CD4-positive, alpha-beta T cell treated with Interleukin-21 for 1 hour (primary cell): Measurements from ENCODE around the gene ZNF391.
"Not testable (repeated sequence)": the region's sequence is repeated elsewhere in the genome, so short reads cannot be mapped to it uniquely, and the experiment has no call there.

Experiments used
- DNase-seq: peaks from one replicate; pipeline ENCODE4 v3.0.0-alpha.2; 2020

ZNF391 gene

GRCh38 chr6:27388293-27389197, at the start of gene ZNF391:
Gene ZNF391, plus strand, starts transcription at chr6:27388759. Its CDS starts 11,612 bp downstream, at chr6:27400371.
- peak; percentile 75 for DNase-seq

- no peak for DNase-seq
These were observed 35.7 kb upstream of the ZNF391 start for GRCh38 chr6:27352850-27353249.

GRCh38 chr6:27358786-27359185, 29.8 kb upstream of the ZNF391 start:
- DNase-seq = no peak

- no peak for DNase-seq
These were observed 29.3 kb upstream of the ZNF391 start for GRCh38 chr6:27359231-27359630.

- no peak for DNase-seq
These were observed 20.4 kb upstream of the ZNF391 start for GRCh38 chr6:27368202-27368601.

GRCh38 chr6:27370391-27370790, 18.2 kb upstream of the ZNF391 start:
- no peak for DNase-seq

- DNase-seq = peak; percentile 86
These were observed 13.5 kb upstream of the ZNF391 start for GRCh38 chr6:27374824-27375612.

- DNase-seq = peak; percentile 15
These were observed 12.9 kb upstream of the ZNF391 start for GRCh38 chr6:27375613-27376079.

GRCh38 chr6:27378406-27378805, 10.2 kb upstream of the ZNF391 start:
- not testable (repeated sequence) for DNase-seq

- DNase-seq = not testable (repeated sequence)
These were observed 7.6 kb upstream of the ZNF391 start for GRCh38 chr6:27381001-27381400.

GRCh38 chr6:27383011-27383410, 5.5 kb upstream of the ZNF391 start:
- DNase-seq = no peak

GRCh38 chr6:27383481-27383880, 5.1 kb upstream of the ZNF391 start:
- DNase-seq = no peak

GRCh38 chr6:27392623-27393022, 4.1 kb downstream of the ZNF391 start:
- DNase-seq = no peak

- no peak for DNase-seq
These were observed 5.5 kb downstream of the ZNF391 start for GRCh38 chr6:27394073-27394472.

GRCh38 chr6:27400877-27401642, 12.5 kb downstream of the ZNF391 start:
- DNase-seq = no peak

GRCh38 chr6:27406085-27406484, 17.5 kb downstream of the ZNF391 start:
- no peak for DNase-seq

GRCh38 chr6:27407153-27407814, 18.7 kb downstream of the ZNF391 start:
- no peak for DNase-seq

GRCh38 chr6:27414300-27414699, 25.7 kb downstream of the ZNF391 start:
- DNase-seq = no peak

GRCh38 chr6:27414996-27415395, 26.4 kb downstream of the ZNF391 start:
- no peak for DNase-seq

GRCh38 chr6:27415898-27416297, 27.3 kb downstream of the ZNF391 start:
- no peak for DNase-seq

GRCh38 chr6:27419363-27419762, 30.8 kb downstream of the ZNF391 start:
- DNase-seq = no peak

GRCh38 chr6:27422651-27423332, 34.2 kb downstream of the ZNF391 start:
- DNase-seq = no peak
